Inferior parietal cortex (tissue), 1 donor: ENCODE measurements around the gene ZFHX3.
"Not testable (repeated sequence)": the region's sequence is repeated elsewhere in the genome, so short reads cannot be mapped to it uniquely, and the experiment has no call there.

Source experiments
- DNase-seq: peaks from one replicate; pipeline ENCODE4 v3.0.0-alpha.2; 2016; ENCODE audit errors: extremely low spot score

The ZFHX3 gene

GRCh38 chr16:73047536-73048291, at the start of gene ZFHX3:
ZFHX3 (minus strand) TSS chr16:73048128; CDS start chr16:72960145, 87,983 bp downstream.
- no peak for DNase-seq

- no peak for DNase-seq
Observed at GRCh38 chr16:73096510-73096909, 48.6 kb upstream of the ZFHX3 start.

GRCh38 chr16:73095885-73096421, 48.0 kb upstream of the ZFHX3 start:
- DNase-seq = no peak

GRCh38 chr16:73095142-73095820, 47.4 kb upstream of the ZFHX3 start:
- no peak for DNase-seq

- no peak for DNase-seq
Observed at GRCh38 chr16:73094371-73094770, 46.4 kb upstream of the ZFHX3 start.

GRCh38 chr16:73093146-73094144, 45.5 kb upstream of the ZFHX3 start:
- DNase-seq = no peak

- DNase-seq = peak; percentile 14
Observed at GRCh38 chr16:73092236-73092781, 44.4 kb upstream of the ZFHX3 start.

GRCh38 chr16:73091174-73091573, 43.2 kb upstream of the ZFHX3 start:
- DNase-seq = no peak

- no peak for DNase-seq
Observed at GRCh38 chr16:73089420-73089819, 41.5 kb upstream of the ZFHX3 start.

GRCh38 chr16:73086108-73086507, 38.2 kb upstream of the ZFHX3 start:
- DNase-seq = no peak

- DNase-seq = no peak
Observed at GRCh38 chr16:73083271-73083670, 35.3 kb upstream of the ZFHX3 start.

GRCh38 chr16:73082634-73083051, 34.7 kb upstream of the ZFHX3 start:
- not testable (repeated sequence) for DNase-seq

GRCh38 chr16:73080931-73081330, 33.0 kb upstream of the ZFHX3 start:
- DNase-seq = no peak

GRCh38 chr16:73076324-73076810, 28.4 kb upstream of the ZFHX3 start:
- DNase-seq = no peak

- DNase-seq = no peak
Observed at GRCh38 chr16:73074382-73074781, 26.5 kb upstream of the ZFHX3 start.

GRCh38 chr16:73072051-73072450, 24.1 kb upstream of the ZFHX3 start:
- DNase-seq = not testable (repeated sequence)

- no peak for DNase-seq
Observed at GRCh38 chr16:73071131-73071940, 23.4 kb upstream of the ZFHX3 start.

GRCh38 chr16:73069581-73070262, 21.8 kb upstream of the ZFHX3 start:
- DNase-seq = no peak

GRCh38 chr16:73068541-73069401, 20.8 kb upstream of the ZFHX3 start:
- no peak for DNase-seq
